GM06990 (cell line): ENCODE results near the gene FOXN3.

Experiments
- DNase-seq: peaks from one replicate; pipeline ENCODE4 v3.0.0-alpha.2; 2011; ENCODE audit not compliant: insufficient read length; ENCODE audit errors: extremely low read depth
- H3K27me3 ChIP-seq: replicated peaks from 2 replicates; pipeline ENCODE4 v1.6.0; 2011; ENCODE audit warnings: low read length; ENCODE audit not compliant: control insufficient read depth, insufficient read depth
- H3K36me3 ChIP-seq: 2 replicates; pipeline ENCODE4 v1.5.1; 2011; ENCODE audit warnings: low read length; ENCODE audit not compliant: control insufficient read depth, insufficient read depth
- H3K4me3 ChIP-seq: replicated peaks from 2 replicates; pipeline ENCODE4 v1.5.1; 2011; ENCODE audit warnings: low read depth, mild to moderate bottlenecking, control low read depth, low read length
- TF ChIP-seq, protein P1 (sequence below): IDR thresholded peaks from 2 replicates; pipeline ENCODE4 v1.5.1; 2011; ENCODE audit warnings: low read length, control low read depth, mild to moderate bottlenecking, inconsistent platforms; ENCODE audit not compliant: insufficient read depth, poor library complexity, severe bottlenecking

FOXN3 gene

DNA sequence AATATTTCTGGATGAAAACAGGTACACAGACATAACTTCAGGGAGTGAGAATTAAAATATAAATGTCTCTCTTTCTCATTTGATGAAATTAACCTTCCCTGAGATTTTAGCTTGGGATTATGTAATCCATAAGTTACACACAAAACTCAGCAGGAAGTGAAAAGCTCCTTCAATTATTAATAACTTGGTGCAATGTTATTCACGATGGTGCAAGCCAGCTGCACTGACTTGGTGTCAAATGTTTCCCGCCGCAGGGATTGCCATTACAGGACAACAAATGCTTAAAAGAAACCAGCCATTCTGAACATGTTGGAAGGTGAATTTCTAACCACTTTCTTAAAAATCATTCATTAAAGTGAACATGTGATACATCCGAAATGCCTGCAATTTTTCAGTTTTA is 250.4 kb downstream of the FOXN3 start:
- no peaks in the 10 kb centered on the region for H3K27me3 ChIP-seq
- H3K4me3 ChIP-seq: no peak overlapping the region
- H3K36me3 ChIP-seq: peaks cover 7% of the 10 kb centered on the region
- no peak for DNase-seq
- TF ChIP-seq, protein P1, sequence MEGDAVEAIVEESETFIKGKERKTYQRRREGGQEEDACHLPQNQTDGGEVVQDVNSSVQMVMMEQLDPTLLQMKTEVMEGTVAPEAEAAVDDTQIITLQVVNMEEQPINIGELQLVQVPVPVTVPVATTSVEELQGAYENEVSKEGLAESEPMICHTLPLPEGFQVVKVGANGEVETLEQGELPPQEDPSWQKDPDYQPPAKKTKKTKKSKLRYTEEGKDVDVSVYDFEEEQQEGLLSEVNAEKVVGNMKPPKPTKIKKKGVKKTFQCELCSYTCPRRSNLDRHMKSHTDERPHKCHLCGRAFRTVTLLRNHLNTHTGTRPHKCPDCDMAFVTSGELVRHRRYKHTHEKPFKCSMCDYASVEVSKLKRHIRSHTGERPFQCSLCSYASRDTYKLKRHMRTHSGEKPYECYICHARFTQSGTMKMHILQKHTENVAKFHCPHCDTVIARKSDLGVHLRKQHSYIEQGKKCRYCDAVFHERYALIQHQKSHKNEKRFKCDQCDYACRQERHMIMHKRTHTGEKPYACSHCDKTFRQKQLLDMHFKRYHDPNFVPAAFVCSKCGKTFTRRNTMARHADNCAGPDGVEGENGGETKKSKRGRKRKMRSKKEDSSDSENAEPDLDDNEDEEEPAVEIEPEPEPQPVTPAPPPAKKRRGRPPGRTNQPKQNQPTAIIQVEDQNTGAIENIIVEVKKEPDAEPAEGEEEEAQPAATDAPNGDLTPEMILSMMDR: no peak

GRCh38 chr14:89165189-89166181 is 251.5 kb downstream of the FOXN3 start:
- TF ChIP-seq, protein P1: no peak
- H3K27me3 ChIP-seq: no peaks in the 10 kb centered on the region
- H3K4me3 ChIP-seq: peak overlapping the region; percentile 41
- peak; percentile 59 for DNase-seq
- peaks cover 7% of the 10 kb centered on the region for H3K36me3 ChIP-seq

DNA sequence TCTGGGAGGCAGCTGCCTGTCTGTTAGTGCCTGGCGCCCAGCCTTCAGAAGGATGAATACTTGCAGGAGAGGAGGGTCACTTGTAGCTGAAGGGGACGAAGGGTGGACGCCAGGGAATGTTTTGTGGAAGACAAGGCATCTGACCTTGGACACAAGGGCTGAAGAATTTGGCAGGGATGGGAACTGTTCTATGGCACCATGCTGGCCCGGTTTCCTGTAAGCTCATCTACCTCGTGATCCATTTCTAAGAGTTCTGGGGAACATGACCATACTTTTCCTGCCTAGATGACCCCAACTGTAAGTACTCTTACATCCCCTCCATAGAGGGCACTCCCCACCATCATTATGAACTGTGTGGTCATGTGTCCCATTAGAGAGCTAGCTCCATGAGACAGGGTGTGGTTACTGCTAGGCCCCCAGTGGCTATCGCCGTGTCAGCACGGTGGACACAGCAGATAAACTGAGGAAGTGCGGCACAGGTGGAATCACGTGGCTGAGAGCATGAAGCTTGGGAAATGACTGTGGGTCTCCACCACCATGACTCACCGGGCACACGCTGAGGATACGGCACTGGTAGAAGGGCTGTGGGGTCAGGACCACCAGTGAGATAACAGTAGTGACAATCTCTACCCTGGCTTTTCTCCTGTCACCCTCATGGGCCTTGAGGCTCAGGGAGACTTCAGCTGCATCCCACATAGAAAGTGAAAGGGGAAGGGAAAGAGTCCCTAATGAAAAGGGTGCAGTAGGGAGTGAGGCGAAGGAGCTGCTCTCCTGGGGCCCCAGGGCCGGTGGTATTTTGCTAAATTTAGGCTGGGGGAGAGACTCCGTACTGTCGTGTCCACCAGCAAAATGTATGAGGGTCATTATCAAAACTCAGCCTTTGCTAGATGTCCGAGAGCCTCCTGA is 252.6 kb downstream of the FOXN3 start:
- Histone ChIP-seq H3K36me3 (peaks cover 7% of the 10 kb centered on the region), H3K4me3 (peak overlapping the region; percentile 41), H3K27me3 (no peaks in the 10 kb centered on the region)
- TF ChIP-seq, protein P1: no peak
- DNase-seq: peak; percentile 29

GRCh38 chr14:89163031-89163636 is 253.9 kb downstream of the FOXN3 start:
- Histone ChIP-seq H3K27me3 (no peaks in the 10 kb centered on the region), H3K36me3 (peaks cover 7% of the 10 kb centered on the region), H3K4me3 (no peak overlapping the region)
- TF ChIP-seq, protein P1: no peak
- no peak for DNase-seq

DNA sequence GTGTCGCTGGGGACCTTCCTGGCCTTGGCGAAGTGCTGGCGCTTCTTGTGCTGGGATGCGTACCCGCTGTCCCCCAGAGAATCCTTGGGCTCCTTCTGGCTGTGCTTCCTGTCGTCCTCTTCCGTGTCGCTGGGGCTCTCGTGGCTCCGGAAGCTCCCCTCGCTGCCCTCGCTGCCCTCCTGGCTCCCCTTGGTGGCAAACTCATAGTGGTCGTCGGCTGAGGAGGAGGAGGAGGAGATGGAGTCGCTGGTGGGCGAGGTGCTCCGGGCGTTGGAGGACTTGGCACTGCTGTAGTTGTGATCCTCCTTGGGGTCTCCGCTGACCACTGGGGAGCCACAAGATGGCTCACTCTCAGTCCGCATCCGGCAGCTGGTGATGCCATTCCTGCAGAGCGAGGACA is 254.4 kb downstream of the FOXN3 start:
- no peaks in the 10 kb centered on the region for H3K27me3 ChIP-seq
- no peak overlapping the region for H3K4me3 ChIP-seq
- TF ChIP-seq, protein P1: no peak
- H3K36me3 ChIP-seq: peaks cover 7% of the 10 kb centered on the region
- no peak for DNase-seq
